Heart left ventricle (tissue), 16 donors: ENCODE measurements around the gene KCNH5. TPM values are rescaled to one million over a fixed set of nuclear protein-coding genes. Genes with fewer than 3 reads are reported as not detected.

Experiments
- ATAC-seq, 4 donors: fragments of 200-7000 bp; cut with Tn5 transposase; one replicate each; pipeline ENCODE4 v1.9.1; 2020 to 2022; ENCODE audit warnings: moderate library complexity in 4 of 4, mild to moderate bottlenecking in 3 of 4, moderate number of reproducible peaks in 1 of 4
- DNase-seq, 5 donors: peaks; one replicate each; pipeline ENCODE4 v3.0.0-alpha.2; 2020
- H3K27ac ChIP-seq, 12 donors: fragments of 200-600 bp; sonication (generic) in 4 of 12; one replicate each; pipeline versions ENCODE4 v1.5.0 to v1.8.0; 2016 to 2022; ENCODE audit warnings: mild to moderate bottlenecking in 2 of 12
- H3K27me3 ChIP-seq, 9 donors: fragments of 200-600 bp; sonication (generic) in 2 of 9; one replicate each; pipeline versions ENCODE4 v1.5.1 to v1.8.0; 2016 to 2022; ENCODE audit warnings: mild to moderate bottlenecking in 3 of 9
- H3K36me3 ChIP-seq, 9 donors: fragments of 200-600 bp; sonication (generic) in 2 of 9; one replicate each; pipeline versions ENCODE4 v1.5.0 to v1.8.0; 2018 to 2022; ENCODE audit warnings: mild to moderate bottlenecking in 2 of 9
- H3K4me1 ChIP-seq, 12 donors: fragments of 200-600 bp; sonication (generic) in 4 of 12; one replicate each; pipeline versions ENCODE4 v1.5.0 to v1.8.0; 2016 to 2022; ENCODE audit warnings: mild to moderate bottlenecking in 3 of 12
- H3K4me3 ChIP-seq, 12 donors: fragments of 200-600 bp; sonication (generic) in 4 of 12; one replicate each; pipeline versions ENCODE4 v1.5.0 to v1.8.0; 2017 to 2022; ENCODE audit warnings: mild to moderate bottlenecking in 9 of 12, moderate library complexity in 4 of 12
- H3K9me3 ChIP-seq, 12 donors: fragments of 200-600 bp; sonication (generic) in 4 of 12; one replicate each; pipeline versions ENCODE4 v1.5.0 to v1.8.0; 2016 to 2022; ENCODE audit warnings: mild to moderate bottlenecking in 1 of 12
- POLR2A ChIP-seq, 2 donors: fragments of 450-650 bp; IDR thresholded peaks; one replicate each; pipeline ENCODE4 v1.6.1; 2017; ENCODE audit warnings: antibody characterized with exemption in 2 of 2, mild to moderate bottlenecking in 2 of 2, moderate library complexity in 2 of 2
- whole genome bisulfite sequencing, 4 donors: extraction: QIAGEN DNeasy Blood & Tissue Kit in 2 of 4; methylation state at CpG; one replicate each; pipeline versions ENCODE4 v1.1.5 to v1.1.7; 2013 to 2018; 5-methylcytosine and 5-hydroxymethylcytosine counted together
- intact Hi-C, 10 donors: fragments of 100-400 bp; cut with DNase I; formaldehyde crosslinking; loops; one replicate each; pipeline versions ENCODE4 v1.11.1 to v1.14.2; 2022
- polyA plus RNA-seq, 2 donors: library from polyadenylated mRNA; stranded (reverse); fragments of 200-250 nt; gene quantifications; one replicate each; pipeline ENCODE4 v1.2.3, GENCODE V29; 2013
- total RNA-seq, 9 donors: library from RNA; depleted of rRNA in 2 of 9; stranded (reverse); fragments of >200 nt in 2 of 9; fragmentation: NEBNext Ultra II Directional in 3 of 9; extraction: Animal tissue kit (Norgen Biotek cat#: 25700) in 3 of 9; gene quantifications; one replicate each; pipeline versions ENCODE4 v1.1.0 to v1.2.4, GENCODE V29; 2016 to 2023
- TF ChIP-seq, protein P1 (sequence below), 12 donors: fragments of 200-600 bp; sonication (generic) in 4 of 12; IDR thresholded peaks; one replicate each; pipeline versions ENCODE4 v1.5.0 to v1.8.0; 2018 to 2022; ENCODE audit warnings: antibody characterized with exemption in 12 of 12, mild to moderate bottlenecking in 5 of 12
- donor health status: ischemic (EF 13 %, LVEDD 7.1; RV severe dilation, severe dysfunction).
- donor health status: healthy with polysubstance abuse.
- donor health status: DM: no; HTN: yes; CAD: no.
- donor health status: DM: no; HTN: no; CAD: no.
- donor health status: ischemic (EF 25% LVEDD 6.9; RV normal size, moderate dysfunction).
- donor health status: ischemic (EF 25% LVEDD 5.7; RV mildly dilated, moderate dysfunction).
- donor health status: healthy.
- donor health status: DM: yes; HTN: yes; CAD: no.
- donor health status: ischemic (EF 35%, LVEDD 5.7; RV mildly dilated, moderate dysfunction).
- donor health status: nonischemic (EF 11% LVEDD 7.7; RV severe dilation, severe dysfunction).
- donor health status: DM: yes; HTN: yes; CAD: no.
- donor health status: PGD.
- donor health status: ischemic (EF 29% LVEDD 5.4; RV normal size, mild dysfunction).
- donor health status: nonischemic (EF 23%, LVEDD 6.1; RV moderate dilation, normal function).

Gene KCNH5
- total and polyA plus RNA-seq, 11 donors: 0.17 to 0.66 TPM; not detected in 9

DNA sequence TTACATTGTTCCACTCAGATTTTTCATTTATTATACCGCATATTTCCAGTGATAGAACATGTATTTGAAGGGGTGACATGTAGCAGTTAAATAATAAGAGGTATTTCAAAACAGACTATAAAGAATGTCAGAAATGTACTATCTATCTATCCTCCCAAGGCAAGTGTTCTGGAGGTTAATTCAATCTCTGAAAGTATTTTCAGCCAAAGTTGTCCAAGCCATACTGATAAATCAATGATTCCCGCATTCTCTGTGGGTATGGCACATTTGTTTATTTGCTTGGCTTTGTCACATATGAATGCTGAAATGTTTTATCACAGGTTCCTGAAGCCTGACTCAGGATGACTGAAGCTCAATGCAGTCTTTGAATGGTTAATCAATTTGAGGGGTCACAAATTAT lies 35.8 kb downstream of the KCNH5 start:
- Histone ChIP-seq H3K4me1 (no peaks in the 10 kb centered on the region), H3K9me3 (no peaks in the 10 kb centered on the region), H3K27me3 (peaks cover 0 to 10% (median 0%) of the 10 kb centered on the region in 9 donors), H3K4me3 (no peak overlapping the region), H3K36me3 (no peaks in the 10 kb centered on the region), H3K27ac (no peak overlapping the region)
- intact Hi-C loops: no loop called here
- DNase-seq (no peak), ATAC-seq (no peak)
- TF ChIP-seq, protein P1, sequence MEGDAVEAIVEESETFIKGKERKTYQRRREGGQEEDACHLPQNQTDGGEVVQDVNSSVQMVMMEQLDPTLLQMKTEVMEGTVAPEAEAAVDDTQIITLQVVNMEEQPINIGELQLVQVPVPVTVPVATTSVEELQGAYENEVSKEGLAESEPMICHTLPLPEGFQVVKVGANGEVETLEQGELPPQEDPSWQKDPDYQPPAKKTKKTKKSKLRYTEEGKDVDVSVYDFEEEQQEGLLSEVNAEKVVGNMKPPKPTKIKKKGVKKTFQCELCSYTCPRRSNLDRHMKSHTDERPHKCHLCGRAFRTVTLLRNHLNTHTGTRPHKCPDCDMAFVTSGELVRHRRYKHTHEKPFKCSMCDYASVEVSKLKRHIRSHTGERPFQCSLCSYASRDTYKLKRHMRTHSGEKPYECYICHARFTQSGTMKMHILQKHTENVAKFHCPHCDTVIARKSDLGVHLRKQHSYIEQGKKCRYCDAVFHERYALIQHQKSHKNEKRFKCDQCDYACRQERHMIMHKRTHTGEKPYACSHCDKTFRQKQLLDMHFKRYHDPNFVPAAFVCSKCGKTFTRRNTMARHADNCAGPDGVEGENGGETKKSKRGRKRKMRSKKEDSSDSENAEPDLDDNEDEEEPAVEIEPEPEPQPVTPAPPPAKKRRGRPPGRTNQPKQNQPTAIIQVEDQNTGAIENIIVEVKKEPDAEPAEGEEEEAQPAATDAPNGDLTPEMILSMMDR (IDR thresholded peaks at IDR 0.05): no peak
- no peak for TF ChIP-seq POLR2A (IDR thresholded peaks at IDR 0.05)
- 84 to 86% (median 84%) methylated on average over 2 of the region's 2 CpGs for WGBS, 4 donors

DNA sequence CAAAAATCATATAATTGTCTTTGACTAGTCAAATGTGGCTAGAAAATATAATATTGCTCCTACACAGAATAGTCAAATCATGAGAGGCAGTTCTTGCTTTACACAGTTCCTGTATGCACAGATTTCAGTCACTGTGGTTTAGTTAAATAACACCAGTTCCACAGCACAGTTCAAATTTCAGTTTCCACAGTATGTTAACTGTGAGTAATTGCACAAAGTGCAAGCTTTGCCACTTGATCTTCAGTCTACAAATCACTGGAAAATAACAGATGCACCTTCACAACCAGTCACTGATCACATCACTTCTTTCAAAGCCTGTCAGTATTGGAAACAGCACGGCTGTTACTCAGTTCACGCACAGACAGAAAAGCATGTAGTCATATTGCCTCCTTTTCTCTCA lies 38.7 kb downstream of the KCNH5 start:
- Histone ChIP-seq H3K9me3 (no peaks in the 10 kb centered on the region), H3K4me1 (no peaks in the 10 kb centered on the region), H3K36me3 (no peaks in the 10 kb centered on the region), H3K27me3 (peaks cover 0 to 6% (median 0%) of the 10 kb centered on the region in 9 donors), H3K4me3 (no peak overlapping the region), H3K27ac (no peak overlapping the region)
- DNase-seq (no peak), ATAC-seq (no peak)
- TF ChIP-seq, protein P1 (IDR thresholded peaks at IDR 0.05): no peak
- TF ChIP-seq POLR2A (IDR thresholded peaks at IDR 0.05): no peak
- 59 to 71% (median 66%) methylated on average over 2 of the region's 2 CpGs for WGBS, 4 donors
- intact Hi-C loops: no loop called here

DNA sequence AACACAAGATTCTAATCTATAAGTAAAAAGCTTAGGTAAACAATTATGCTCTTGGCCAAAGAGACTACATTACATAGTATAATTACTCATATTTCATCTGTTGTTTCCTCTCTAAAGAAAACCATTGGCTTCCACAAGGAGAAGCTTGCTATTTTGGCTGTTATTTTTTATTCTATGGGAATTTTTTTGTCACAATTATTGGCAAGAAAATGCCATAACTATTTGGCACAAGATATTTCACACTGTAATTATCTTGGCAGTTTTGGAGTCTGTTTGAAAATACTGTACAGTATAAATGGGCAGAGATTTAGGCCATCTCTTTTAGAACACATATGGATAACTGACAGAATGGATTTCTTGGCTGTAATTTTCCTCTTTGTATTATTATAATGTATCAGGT lies 51.2 kb downstream of the KCNH5 start:
- no peak for ATAC-seq
- Histone ChIP-seq H3K36me3 (no peaks in the 10 kb centered on the region), H3K9me3 (no peaks in the 10 kb centered on the region), H3K4me1 (no peaks in the 10 kb centered on the region), H3K27me3 (peaks cover 0 to 2% (median 0%) of the 10 kb centered on the region in 9 donors), H3K27ac (no peak overlapping the region), H3K4me3 (no peak overlapping the region)
- DNase-seq: no peak
- intact Hi-C loops: no loop called here
- no peak for TF ChIP-seq POLR2A (IDR thresholded peaks at IDR 0.05)
- TF ChIP-seq, protein P1 (IDR thresholded peaks at IDR 0.05): no peak

DNA sequence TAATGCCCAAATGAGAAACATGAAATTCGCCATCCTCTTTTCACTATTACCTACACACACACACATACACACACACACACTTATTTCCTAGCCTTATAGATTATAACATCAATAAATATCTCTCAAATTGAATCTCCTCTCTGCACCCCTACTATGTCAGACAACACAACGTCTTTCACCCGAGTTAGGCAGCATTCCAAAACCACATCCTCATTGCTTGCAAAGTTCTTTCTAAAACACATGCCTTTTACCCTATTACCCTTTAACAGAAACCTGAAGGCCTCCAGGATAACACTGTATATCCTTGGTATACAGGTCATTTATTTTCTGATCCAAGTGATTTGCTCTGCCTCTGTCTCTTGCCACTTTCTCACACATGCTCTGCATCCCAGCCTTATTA lies 56.3 kb downstream of the KCNH5 start:
- Histone ChIP-seq H3K9me3 (no peaks in the 10 kb centered on the region), H3K36me3 (no peaks in the 10 kb centered on the region), H3K27me3 (peaks cover 0 to 2% (median 0%) of the 10 kb centered on the region in 9 donors), H3K27ac (no peak overlapping the region), H3K4me3 (no peak overlapping the region), H3K4me1 (no peaks in the 10 kb centered on the region)
- intact Hi-C loops: no loop called here
- TF ChIP-seq, protein P1 (IDR thresholded peaks at IDR 0.05): no peak
- 42 to 58% (median 52%) methylated on average over 3 of the region's 3 CpGs for WGBS, 4 donors
- DNase-seq (no peak), ATAC-seq (no peak)
